HG02798 (cell line): ENCODE measurements around the gene DPH1.
A peak's percentile ranks its signal among the peaks of the same experiment; 100 is the strongest.

ENCODE experiments used
- ATAC-seq: cut with Tn5 transposase; IDR thresholded peaks from one replicate; pipeline ENCODE4 v1.9.1; 2021; ENCODE audit warnings: mild to moderate bottlenecking; ENCODE audit not compliant: unreplicated experiment, poor library complexity

DPH1 gene

GRCh38 chr17:2059547-2060384, 29.8 kb downstream of the DPH1 start:
- ATAC-seq = no peak

GRCh38 chr17:2060385-2060658, 30.4 kb downstream of the DPH1 start:
- no peak for ATAC-seq

GRCh38 chr17:2060681-2061440, 30.9 kb downstream of the DPH1 start:
- ATAC-seq = no peak

- no peak for ATAC-seq
Measured at GRCh38 chr17:2061441-2061958, 31.5 kb downstream of the DPH1 start.

- no peak for ATAC-seq
Measured at GRCh38 chr17:2062571-2063183, 32.7 kb downstream of the DPH1 start.

- ATAC-seq = no peak
Measured at GRCh38 chr17:2063261-2064146, 33.6 kb downstream of the DPH1 start.

GRCh38 chr17:2064147-2064489, 34.2 kb downstream of the DPH1 start:
- no peak for ATAC-seq

GRCh38 chr17:2064520-2064971, 34.6 kb downstream of the DPH1 start:
- no peak for ATAC-seq

- ATAC-seq = no peak
Measured at GRCh38 chr17:2064980-2065785, 35.2 kb downstream of the DPH1 start.

- no peak for ATAC-seq
Measured at GRCh38 chr17:2065949-2066400, 36.0 kb downstream of the DPH1 start.

GRCh38 chr17:2067048-2067561, 37.2 kb downstream of the DPH1 start:
- no peak for ATAC-seq

GRCh38 chr17:2067608-2068024, 37.7 kb downstream of the DPH1 start:
- no peak for ATAC-seq

- ATAC-seq = no peak
Measured at GRCh38 chr17:2068031-2068518, 38.1 kb downstream of the DPH1 start.

- ATAC-seq = no peak
Measured at GRCh38 chr17:2068519-2069051, 38.6 kb downstream of the DPH1 start.

- peak; percentile 82 for ATAC-seq
Measured at GRCh38 chr17:2070241-2071023, 40.5 kb downstream of the DPH1 start.

- ATAC-seq = no peak
Measured at GRCh38 chr17:2071024-2071385, 41.1 kb downstream of the DPH1 start.

- no peak for ATAC-seq
Measured at GRCh38 chr17:2071455-2072281, 41.7 kb downstream of the DPH1 start.
